Calu3 (cell line): Measurements from ENCODE around the gene FMN2. TPM values are rescaled to one million over a fixed set of nuclear protein-coding genes. Genes with fewer than 3 reads are reported as not detected.
A peak's percentile ranks its signal among the peaks of the same experiment; 100 is the strongest.

ENCODE experiments used
- BruUV-seq: library from RNA; stranded (reverse); fragments of 400-500 nt; replicated peaks from 2 replicates; lab custom pipeline; 2021; lab: Mats Ljungman, UMichigan
- CTCF ChIA-PET: fragments of 300-600 bp; sonication (Branson Sonifier 250); formaldehyde crosslinking; loops from one replicate; lab custom pipeline; 2022; ENCODE audit warnings: antibody characterized with exemption; lab: Charles Lee
- DNase-seq: peaks from one replicate; pipeline ENCODE4 v3.0.0; 2022
- H3K27ac Mint-ChIP-seq: one replicate; pipeline ENCODE4 v1.8.0; 2022; ENCODE audit warnings: mixed read lengths; ENCODE audit not compliant: unreplicated experiment
- H3K27me3 Mint-ChIP-seq: one replicate; pipeline ENCODE4 v1.8.0; 2022; ENCODE audit warnings: mixed read lengths; ENCODE audit not compliant: unreplicated experiment
- H3K36me3 Mint-ChIP-seq: one replicate; pipeline ENCODE4 v1.8.0; 2022; ENCODE audit warnings: mild to moderate bottlenecking, moderate library complexity, mixed read lengths; ENCODE audit not compliant: insufficient read depth, unreplicated experiment
- H3K4me1 Mint-ChIP-seq: one replicate; pipeline ENCODE4 v1.8.0; 2022; ENCODE audit warnings: mild to moderate bottlenecking, low read depth, mixed read lengths; ENCODE audit not compliant: unreplicated experiment
- H3K4me3 Mint-ChIP-seq: one replicate; pipeline ENCODE4 v1.8.0; 2022; ENCODE audit warnings: mild to moderate bottlenecking, low read depth, moderate library complexity, mixed read lengths; ENCODE audit not compliant: unreplicated experiment
- H3K9me3 Mint-ChIP-seq: one replicate; pipeline ENCODE4 v1.8.0; 2022; ENCODE audit warnings: low read depth, mixed read lengths; ENCODE audit not compliant: unreplicated experiment
- intact Hi-C: fragments of 100-400 bp; cut with micrococcal nuclease; formaldehyde crosslinking; loops from one replicate; pipeline ENCODE4 v1.10.0; 2022; ENCODE audit not compliant: unreplicated experiment
- total RNA-seq: library from RNA; stranded (reverse); gene quantifications from 2 replicates; pipeline ENCODE4 v1.2.3, GENCODE V29; 2022
- TF ChIP-seq, protein P1 (sequence below): fragments of 200-600 bp; IDR thresholded peaks from one replicate; pipeline ENCODE4 v1.8.0; 2022; ENCODE audit warnings: antibody characterized with exemption; ENCODE audit not compliant: unreplicated experiment

The FMN2 gene
- total RNA-seq, 1 experiment from 2014 or later = 0.12 TPM

DNA sequence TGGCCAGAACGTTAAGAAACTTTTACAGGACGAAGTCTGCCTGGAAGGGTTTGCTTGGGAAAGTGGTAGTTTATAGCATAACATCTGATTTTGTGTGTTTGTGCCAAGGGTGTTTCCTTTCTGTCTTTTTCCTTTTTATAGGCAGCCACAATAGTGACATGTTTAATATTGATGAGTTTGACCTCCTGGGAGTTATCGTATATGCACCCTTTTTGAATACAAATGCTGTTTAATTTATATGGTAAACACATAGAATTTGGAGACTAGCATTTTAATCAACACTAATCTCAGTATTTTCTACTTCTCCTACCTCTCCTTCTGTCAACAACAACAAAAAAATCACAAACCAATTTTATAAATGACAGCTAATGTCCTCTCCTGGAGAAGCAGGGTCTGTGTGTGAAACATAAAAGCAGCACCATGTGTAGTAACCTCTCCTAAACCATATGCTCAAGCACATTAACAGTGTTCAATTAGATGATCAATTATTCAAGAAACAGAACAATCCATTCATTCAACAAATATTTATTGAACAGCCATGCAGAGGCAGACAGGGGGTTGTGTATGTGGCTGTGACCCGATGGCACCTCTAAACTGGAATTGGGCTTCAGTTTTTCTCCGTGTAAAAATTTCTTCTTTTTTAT, 604 bp upstream of the FMN2 start:
- CTCF ChIA-PET = no interaction called here
- Mint-ChIP-seq H3K4me3 (peak overlapping the region; percentile 42), H3K9me3 (no peaks in the 10 kb centered on the region), H3K4me1 (no peaks in the 10 kb centered on the region), H3K36me3 (peaks cover 5% of the 10 kb centered on the region), H3K27ac (no peak overlapping the region), H3K27me3 (no peaks in the 10 kb centered on the region)
- intact Hi-C loops = no loop called here
- TF ChIP-seq, protein P1, sequence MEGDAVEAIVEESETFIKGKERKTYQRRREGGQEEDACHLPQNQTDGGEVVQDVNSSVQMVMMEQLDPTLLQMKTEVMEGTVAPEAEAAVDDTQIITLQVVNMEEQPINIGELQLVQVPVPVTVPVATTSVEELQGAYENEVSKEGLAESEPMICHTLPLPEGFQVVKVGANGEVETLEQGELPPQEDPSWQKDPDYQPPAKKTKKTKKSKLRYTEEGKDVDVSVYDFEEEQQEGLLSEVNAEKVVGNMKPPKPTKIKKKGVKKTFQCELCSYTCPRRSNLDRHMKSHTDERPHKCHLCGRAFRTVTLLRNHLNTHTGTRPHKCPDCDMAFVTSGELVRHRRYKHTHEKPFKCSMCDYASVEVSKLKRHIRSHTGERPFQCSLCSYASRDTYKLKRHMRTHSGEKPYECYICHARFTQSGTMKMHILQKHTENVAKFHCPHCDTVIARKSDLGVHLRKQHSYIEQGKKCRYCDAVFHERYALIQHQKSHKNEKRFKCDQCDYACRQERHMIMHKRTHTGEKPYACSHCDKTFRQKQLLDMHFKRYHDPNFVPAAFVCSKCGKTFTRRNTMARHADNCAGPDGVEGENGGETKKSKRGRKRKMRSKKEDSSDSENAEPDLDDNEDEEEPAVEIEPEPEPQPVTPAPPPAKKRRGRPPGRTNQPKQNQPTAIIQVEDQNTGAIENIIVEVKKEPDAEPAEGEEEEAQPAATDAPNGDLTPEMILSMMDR = no peak
- no peak for DNase-seq
- BruUV-seq = no TSS peak

DNA sequence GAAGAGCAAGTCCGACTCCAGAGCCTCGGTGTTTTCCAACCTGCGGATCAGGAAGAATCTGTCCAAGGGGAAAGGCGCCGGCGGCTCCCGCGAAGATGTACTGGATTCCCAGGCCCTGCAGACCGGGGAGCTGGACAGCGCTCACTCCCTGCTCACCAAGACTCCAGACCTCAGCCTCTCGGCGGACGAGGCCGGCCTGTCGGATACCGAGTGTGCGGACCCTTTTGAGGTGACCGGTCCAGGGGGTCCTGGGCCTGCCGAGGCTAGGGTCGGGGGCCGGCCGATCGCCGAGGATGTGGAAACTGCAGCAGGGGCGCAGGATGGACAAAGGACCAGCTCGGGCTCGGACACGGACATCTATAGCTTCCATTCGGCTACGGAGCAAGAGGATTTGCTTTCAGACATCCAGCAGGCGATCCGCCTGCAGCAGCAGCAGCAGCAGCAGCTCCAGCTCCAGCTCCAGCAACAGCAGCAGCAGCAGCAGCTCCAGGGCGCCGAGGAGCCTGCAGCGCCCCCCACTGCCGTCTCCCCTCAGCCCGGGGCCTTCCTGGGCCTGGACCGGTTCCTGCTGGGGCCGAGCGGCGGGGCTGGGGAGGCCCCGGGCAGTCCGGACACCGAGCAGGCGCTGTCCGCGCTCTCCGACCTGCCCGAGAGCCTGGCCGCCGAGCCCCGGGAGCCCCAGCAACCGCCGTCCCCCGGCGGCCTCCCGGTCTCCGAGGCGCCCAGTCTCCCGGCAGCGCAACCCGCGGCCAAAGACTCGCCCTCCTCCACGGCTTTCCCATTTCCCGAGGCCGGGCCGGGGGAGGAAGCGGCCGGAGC, 827 bp downstream of the FMN2 start:
- intact Hi-C loops = no loop called here
- no peaks in the 10 kb centered on the region for H3K4me1 Mint-ChIP-seq
- no peaks in the 10 kb centered on the region for H3K9me3 Mint-ChIP-seq
- no TSS peak for BruUV-seq
- TF ChIP-seq, protein P1 = no peak
- H3K27me3 Mint-ChIP-seq = no peaks in the 10 kb centered on the region
- H3K4me3 Mint-ChIP-seq = peak overlapping the region; percentile 42
- CTCF ChIA-PET = no interaction called here
- no peak overlapping the region for H3K27ac Mint-ChIP-seq
- no peak for DNase-seq
- H3K36me3 Mint-ChIP-seq = peaks cover 5% of the 10 kb centered on the region

DNA sequence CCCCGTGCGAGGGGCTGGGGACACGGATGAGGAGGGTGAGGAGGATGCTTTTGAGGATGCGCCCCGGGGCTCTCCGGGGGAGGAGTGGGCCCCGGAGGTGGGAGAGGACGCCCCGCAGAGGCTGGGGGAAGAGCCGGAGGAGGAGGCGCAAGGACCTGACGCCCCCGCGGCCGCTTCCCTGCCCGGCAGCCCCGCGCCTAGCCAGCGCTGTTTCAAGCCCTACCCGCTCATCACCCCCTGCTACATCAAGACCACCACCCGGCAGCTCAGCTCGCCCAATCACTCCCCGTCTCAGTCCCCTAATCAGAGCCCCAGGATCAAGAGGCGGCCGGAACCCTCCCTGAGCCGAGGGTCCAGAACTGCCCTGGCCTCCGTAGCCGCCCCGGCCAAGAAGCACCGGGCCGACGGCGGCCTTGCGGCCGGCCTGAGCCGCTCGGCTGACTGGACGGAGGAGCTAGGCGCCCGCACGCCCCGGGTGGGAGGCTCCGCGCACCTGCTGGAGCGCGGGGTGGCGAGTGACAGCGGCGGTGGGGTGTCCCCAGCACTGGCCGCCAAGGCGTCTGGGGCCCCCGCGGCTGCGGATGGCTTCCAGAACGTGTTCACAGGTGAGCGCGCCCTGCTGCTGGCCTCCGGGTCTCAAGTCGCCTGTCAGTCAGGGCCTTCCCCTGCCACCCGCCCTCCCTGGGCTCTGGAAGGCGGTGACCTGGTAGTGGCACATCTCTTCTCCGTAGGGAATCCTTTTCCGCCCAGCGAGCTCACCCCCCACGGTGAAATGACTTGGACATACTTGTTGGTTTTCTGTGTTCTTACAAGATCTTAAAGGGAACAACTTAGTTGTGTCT, 1.7 kb downstream of the FMN2 start:
- peaks cover 5% of the 10 kb centered on the region for H3K36me3 Mint-ChIP-seq
- intact Hi-C loops = no loop called here
- no peaks in the 10 kb centered on the region for H3K4me1 Mint-ChIP-seq
- BruUV-seq = no TSS peak
- H3K27ac Mint-ChIP-seq = no peak overlapping the region
- TF ChIP-seq, protein P1 = no peak
- DNase-seq = no peak
- H3K27me3 Mint-ChIP-seq = no peaks in the 10 kb centered on the region
- H3K9me3 Mint-ChIP-seq = no peaks in the 10 kb centered on the region
- no peak overlapping the region for H3K4me3 Mint-ChIP-seq
- CTCF ChIA-PET = no interaction called here

DNA sequence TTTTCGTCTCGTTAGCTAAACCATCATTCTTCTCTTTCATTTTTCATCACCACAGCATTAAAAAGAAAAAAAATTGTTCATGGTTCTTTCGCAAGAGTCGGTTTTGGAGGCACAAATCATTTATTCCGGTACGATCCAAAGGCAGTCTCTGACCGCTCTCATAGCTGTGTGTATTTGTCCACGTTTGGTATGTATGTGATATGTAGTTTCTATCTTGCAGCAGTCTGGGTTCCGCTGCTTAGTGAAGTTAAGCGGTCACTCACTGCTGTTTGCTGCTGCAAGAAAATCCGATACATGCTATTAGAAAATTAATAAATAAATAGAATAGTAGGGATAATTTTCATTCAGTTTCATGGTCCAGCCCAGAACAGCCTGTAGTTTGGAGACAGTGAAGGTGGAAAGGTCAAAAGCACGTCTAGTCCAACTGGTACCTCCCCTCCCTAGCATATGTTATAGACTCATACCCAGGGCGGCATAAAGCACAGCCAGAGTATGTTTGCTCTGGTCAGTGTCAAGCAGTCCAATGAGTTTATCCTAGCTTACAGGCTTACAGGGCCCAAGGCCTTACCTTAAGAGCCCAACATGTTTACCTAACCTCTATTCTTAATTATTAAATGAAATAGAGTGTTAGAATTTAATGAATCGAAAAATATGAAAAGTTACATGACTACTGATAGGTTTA, 2.5 kb downstream of the FMN2 start:
- Mint-ChIP-seq H3K36me3 (peaks cover 5% of the 10 kb centered on the region), H3K9me3 (no peaks in the 10 kb centered on the region), H3K27ac (no peak overlapping the region), H3K27me3 (no peaks in the 10 kb centered on the region), H3K4me3 (no peak overlapping the region), H3K4me1 (no peaks in the 10 kb centered on the region)
- TF ChIP-seq, protein P1 = no peak
- CTCF ChIA-PET = no interaction called here
- intact Hi-C loops = no loop called here
- BruUV-seq = no TSS peak
- DNase-seq = no peak
